Common myeloid progenitor, CD34-positive (primary cell): Measurements from ENCODE around the gene CPSF2.
"Not testable (repeated sequence)": the region's sequence is repeated elsewhere in the genome, so short reads cannot be mapped to it uniquely, and the experiment has no call there.

Experiments
- CTCF ChIA-PET: fragments of 350-600 bp; sonication (Branson Sonifier 250); formaldehyde crosslinking; loops from one replicate; lab custom pipeline; 2021; ENCODE audit warnings: antibody characterized with exemption; lab: Charles Lee
- POLR2A ChIA-PET: fragments of 350-600 bp; sonication (Branson Sonifier 250); formaldehyde crosslinking; loops from one replicate; lab custom pipeline; 2021; ENCODE audit warnings: antibody characterized with exemption; lab: Charles Lee
- DNase-seq, 3 donors: peaks; one replicate each; pipeline versions ENCODE4 v3.0.0 to v3.0.0-alpha.2; 2013
- H3K27ac ChIP-seq, 2 experiments: 1 replicate in 1 of 2; 2 replicates in 1 of 2; pipeline ENCODE4 v1.7.0; 2013; ENCODE audit warnings: inconsistent platforms in 2 of 2, low read length in 2 of 2, mild to moderate bottlenecking in 2 of 2, low read depth in 1 of 2, moderate library complexity in 1 of 2; ENCODE audit not compliant: severe bottlenecking in 2 of 2, insufficient read depth in 1 of 2, poor library complexity in 1 of 2
- H3K27me3 ChIP-seq, 5 experiments: replicated peaks in 2 of 5; 1 replicate in 3 of 5; 2 replicates in 2 of 5; pipeline versions ENCODE4 v1.6.1 to v1.7.0; 2013; ENCODE audit warnings: low read length in 4 of 5, mild to moderate bottlenecking in 2 of 5, moderate library complexity in 2 of 5, inconsistent platforms in 1 of 5; ENCODE audit not compliant: insufficient read depth in 5 of 5, control insufficient read depth in 4 of 5
- H3K36me3 ChIP-seq, 4 experiments: 1 replicate in 2 of 4; 2 replicates in 2 of 4; pipeline versions ENCODE4 v1.6.1 to v1.7.0; 2013; ENCODE audit warnings: low read length in 3 of 4, control low read depth in 1 of 4, mild to moderate bottlenecking in 1 of 4; ENCODE audit not compliant: control insufficient read depth in 4 of 4, insufficient read depth in 4 of 4
- H3K4me1 ChIP-seq, 4 experiments: 1 replicate in 3 of 4; 2 replicates in 1 of 4; pipeline versions ENCODE4 v1.6.1 to v1.7.1; 2013; ENCODE audit warnings: low read length in 3 of 4, mild to moderate bottlenecking in 3 of 4, control low read depth in 1 of 4, inconsistent platforms in 1 of 4, moderate library complexity in 1 of 4; ENCODE audit not compliant: control insufficient read depth in 4 of 4, insufficient read depth in 4 of 4; ENCODE audit errors: control extremely low read depth in 1 of 4
- H3K4me3 ChIP-seq, 7 experiments: 1 replicate in 4 of 7; 2 replicates in 3 of 7; pipeline versions ENCODE4 v1.5.1 to v1.7.0; 2013; ENCODE audit warnings: mild to moderate bottlenecking in 7 of 7, low read length in 6 of 7, moderate library complexity in 6 of 7, inconsistent platforms in 2 of 7, low read depth in 2 of 7, control low read depth in 1 of 7; ENCODE audit not compliant: insufficient read depth in 4 of 7, control insufficient read depth in 1 of 7; ENCODE audit errors: extremely low read depth in 1 of 7
- H3K9me3 ChIP-seq, 5 experiments: 1 replicate in 4 of 5; 2 replicates in 1 of 5; pipeline versions ENCODE4 v1.6.1 to v1.7.1; 2013; ENCODE audit warnings: low read length in 4 of 5, mild to moderate bottlenecking in 2 of 5, inconsistent platforms in 1 of 5, low read depth in 1 of 5, moderate library complexity in 1 of 5; ENCODE audit not compliant: control insufficient read depth in 4 of 5, insufficient read depth in 2 of 5; ENCODE audit errors: control extremely low read depth in 1 of 5
- WGBS: methylation state at CpG from one replicate; pipeline ENCODE4 v1.1.5; 2013; ENCODE audit not compliant: insufficient coverage; 5-methylcytosine and 5-hydroxymethylcytosine counted together

Gene CPSF2

DNA sequence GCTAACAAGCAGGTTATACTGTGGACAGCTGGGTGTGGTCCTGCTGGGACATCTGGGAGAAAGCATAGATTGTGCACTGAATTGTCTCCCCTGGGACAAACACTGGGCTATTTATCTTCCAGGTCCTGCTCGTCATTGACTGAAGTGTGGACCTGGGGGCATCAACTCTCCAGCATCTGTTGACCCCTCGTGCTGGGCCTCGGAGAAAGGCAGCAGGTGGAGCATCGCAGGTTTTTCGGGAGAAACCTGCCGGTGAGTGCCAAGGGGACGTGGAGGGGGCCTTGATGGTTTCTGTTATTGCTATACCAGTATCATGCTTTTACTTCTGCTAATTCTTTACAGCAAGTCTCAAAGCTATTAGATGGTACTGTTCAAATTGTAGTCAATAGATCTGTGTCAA is 81.3 kb downstream of the CPSF2 start:
- Histone ChIP-seq H3K4me1 (peaks cover 0 to 4% (median 2%) of the 10 kb centered on the region in 4 experiments), H3K27ac (no peak overlapping the region), H3K27me3 (peaks cover 0 to 11% (median 7%) of the 10 kb centered on the region in 5 experiments), H3K36me3 (no peaks in the 10 kb centered on the region), H3K4me3 (no peak overlapping the region), H3K9me3 (no peaks in the 10 kb centered on the region)
- ChIA-PET CTCF (no interaction called here), POLR2A (no interaction called here)
- DNase-seq = no peak
- 87% methylated on average over 3 of the region's 7 CpGs for WGBS

GRCh38 chr14:92204792-92205191 is 83.0 kb downstream of the CPSF2 start:
- ChIA-PET CTCF (no interaction called here), POLR2A (no interaction called here)
- DNase-seq = no peak
- WGBS = 100% methylated on average over 1 of the region's 2 CpGs
- Histone ChIP-seq H3K4me1 (no peaks in the 10 kb centered on the region), H3K27me3 (peaks cover 0 to 7% (median 5%) of the 10 kb centered on the region in 5 experiments), H3K9me3 (no peaks in the 10 kb centered on the region), H3K4me3 (no peak overlapping the region), H3K36me3 (no peaks in the 10 kb centered on the region), H3K27ac (no peak overlapping the region)

DNA sequence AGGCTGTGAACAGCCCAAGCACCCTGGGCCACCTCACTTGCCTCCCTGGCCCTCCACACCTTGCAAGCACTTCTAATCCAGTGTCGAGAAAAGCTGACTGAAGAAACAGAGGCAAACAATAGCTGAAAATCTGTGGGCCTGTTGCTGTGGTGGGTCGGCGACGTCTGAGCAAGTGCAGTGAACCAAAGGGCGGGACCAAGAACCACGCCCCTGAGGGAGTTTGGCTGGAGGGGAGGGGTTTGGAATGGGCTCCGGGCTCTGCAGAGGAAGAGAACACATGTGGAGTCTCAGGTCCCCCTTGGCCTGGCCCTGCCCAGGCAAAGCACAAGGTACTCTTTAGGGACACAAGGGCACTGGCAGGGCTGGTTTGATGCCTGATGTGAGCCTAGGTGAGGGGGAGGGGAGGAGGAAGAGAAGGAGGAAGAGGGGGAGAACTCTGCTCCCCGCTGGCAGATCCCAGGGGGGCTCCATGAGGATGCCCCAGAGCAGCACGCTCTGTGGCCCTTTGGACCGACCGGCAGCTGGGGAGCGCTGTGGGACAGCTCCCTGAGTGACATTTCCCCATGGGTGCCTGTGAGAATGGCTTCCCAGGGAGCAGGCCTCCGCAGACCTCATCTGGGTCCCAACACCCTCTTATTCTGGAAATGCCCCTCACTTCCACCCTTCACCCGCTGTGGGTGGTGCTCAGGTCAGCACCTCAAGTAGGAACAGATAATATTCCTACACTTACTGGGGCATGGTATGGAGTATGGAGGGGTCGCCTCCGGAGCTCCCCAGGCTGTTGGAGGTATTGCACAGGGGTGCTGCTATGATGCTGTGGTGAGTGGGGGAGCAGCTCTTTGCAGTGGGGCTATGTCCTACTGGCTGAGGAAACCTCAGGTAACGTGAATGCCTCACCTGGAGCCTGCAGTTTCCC is 85.5 kb downstream of the CPSF2 start:
- H3K4me3 ChIP-seq = no peak overlapping the region
- 78% methylated on average over 14 of the region's 17 CpGs for WGBS
- no peak for DNase-seq
- ChIA-PET POLR2A (interaction anchor here (0.6 kb wide), 1 partner anchor 51 kb away, joined by 4 read pairs; no protein-coding TSS in a partner anchor), CTCF (no interaction called here)
- H3K27me3 ChIP-seq = peaks cover 0 to 4% (median 3%) of the 10 kb centered on the region in 5 experiments
- no peaks in the 10 kb centered on the region for H3K4me1 ChIP-seq
- H3K27ac ChIP-seq = no peak overlapping the region
- no peaks in the 10 kb centered on the region for H3K36me3 ChIP-seq
- H3K9me3 ChIP-seq = peaks cover 0 to 2% (median 0%) of the 10 kb centered on the region in 5 experiments

DNA sequence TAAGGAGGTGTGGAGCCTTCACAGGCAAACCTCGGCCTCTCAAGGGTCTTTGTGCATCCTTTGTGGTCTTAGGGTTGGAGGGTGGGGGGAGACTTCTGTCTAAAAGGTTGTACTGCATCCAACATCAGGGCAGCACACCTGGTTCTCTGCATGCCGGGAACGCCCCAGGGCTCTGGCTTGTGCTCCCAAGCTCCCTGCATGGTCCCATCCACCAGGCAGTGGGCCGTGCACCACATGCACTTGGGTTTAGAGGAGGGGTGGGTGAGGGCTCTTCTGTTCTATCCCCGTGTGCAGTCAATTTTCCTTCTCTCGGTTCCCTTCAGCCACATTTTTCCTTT is 86.1 kb downstream of the CPSF2 start:
- POLR2A ChIA-PET = no interaction called here
- WGBS = 88% methylated on average over 5 of the region's 6 CpGs
- Histone ChIP-seq H3K27ac (no peak overlapping the region), H3K4me3 (no peak overlapping the region), H3K4me1 (no peaks in the 10 kb centered on the region), H3K9me3 (peaks cover 0 to 4% (median 3%) of the 10 kb centered on the region in 5 experiments), H3K27me3 (peaks cover 0 to 4% (median 3%) of the 10 kb centered on the region in 5 experiments), H3K36me3 (no peaks in the 10 kb centered on the region)
- CTCF ChIA-PET = no interaction called here
- DNase-seq = no peak

GRCh38 chr14:92209141-92209540 is 87.4 kb downstream of the CPSF2 start:
- H3K4me1 ChIP-seq = no peaks in the 10 kb centered on the region
- H3K9me3 ChIP-seq = peaks cover 0 to 5% (median 3%) of the 10 kb centered on the region in 5 experiments
- POLR2A ChIA-PET = no interaction called here
- H3K36me3 ChIP-seq = no peaks in the 10 kb centered on the region
- peaks cover 0 to 4% (median 0%) of the 10 kb centered on the region in 5 experiments for H3K27me3 ChIP-seq
- 84% methylated on average over 14 of the region's 14 CpGs for WGBS
- CTCF ChIA-PET = no interaction called here
- no peak overlapping the region for H3K4me3 ChIP-seq
- no peak for DNase-seq
- H3K27ac ChIP-seq = no peak overlapping the region

- CTCF ChIA-PET, DNase-seq: not testable (repeated sequence)
These were observed 91.4 kb downstream of the CPSF2 start for GRCh38 chr14:92213125-92213524.

GRCh38 chr14:92215579-92215978 is 93.8 kb downstream of the CPSF2 start:
- ChIA-PET POLR2A (no interaction called here), CTCF (no interaction called here)
- no peaks in the 10 kb centered on the region for H3K4me1 ChIP-seq
- WGBS = 94% methylated on average over 5 of the region's 5 CpGs
- no peak overlapping the region for H3K4me3 ChIP-seq
- no peaks in the 10 kb centered on the region for H3K36me3 ChIP-seq
- H3K27me3 ChIP-seq = no peaks in the 10 kb centered on the region
- H3K27ac ChIP-seq = no peak overlapping the region
- DNase-seq = no peak
- peaks cover 0 to 5% (median 3%) of the 10 kb centered on the region in 5 experiments for H3K9me3 ChIP-seq

More at GRCh38 chr14:92213125-92213524, 91.4 kb downstream of the CPSF2 start:
- H3K27me3 ChIP-seq, H3K9me3 ChIP-seq, H3K36me3 ChIP-seq, H3K4me3 ChIP-seq, H3K27ac ChIP-seq, POLR2A ChIA-PET, H3K4me1 ChIP-seq: not testable (repeated sequence)
- 100% methylated on average over 2 of the region's 3 CpGs for WGBS
